Stimulated activated CD8-positive, alpha-beta memory T cell treated with anti-CD3 and anti-CD28 coated beads, Interleukin-7, amount 100 ng/mL, for 1 hour (primary cell): ENCODE data around the gene FRMD1.

Source experiments
- DNase-seq, 2 donors: peaks; one replicate each; pipeline ENCODE4 v3.0.0-alpha.2; 2020; ENCODE audit warnings: low read depth in 2 of 2

Gene FRMD1

GRCh38 chr6:168111911-168112310, 32.9 kb upstream of the FRMD1 start:
- no peak for DNase-seq

- no peak for DNase-seq
Measured at GRCh38 chr6:168110437-168110836, 31.4 kb upstream of the FRMD1 start.

- DNase-seq: no peak
Measured at GRCh38 chr6:168109171-168109570, 30.2 kb upstream of the FRMD1 start.

DNA sequence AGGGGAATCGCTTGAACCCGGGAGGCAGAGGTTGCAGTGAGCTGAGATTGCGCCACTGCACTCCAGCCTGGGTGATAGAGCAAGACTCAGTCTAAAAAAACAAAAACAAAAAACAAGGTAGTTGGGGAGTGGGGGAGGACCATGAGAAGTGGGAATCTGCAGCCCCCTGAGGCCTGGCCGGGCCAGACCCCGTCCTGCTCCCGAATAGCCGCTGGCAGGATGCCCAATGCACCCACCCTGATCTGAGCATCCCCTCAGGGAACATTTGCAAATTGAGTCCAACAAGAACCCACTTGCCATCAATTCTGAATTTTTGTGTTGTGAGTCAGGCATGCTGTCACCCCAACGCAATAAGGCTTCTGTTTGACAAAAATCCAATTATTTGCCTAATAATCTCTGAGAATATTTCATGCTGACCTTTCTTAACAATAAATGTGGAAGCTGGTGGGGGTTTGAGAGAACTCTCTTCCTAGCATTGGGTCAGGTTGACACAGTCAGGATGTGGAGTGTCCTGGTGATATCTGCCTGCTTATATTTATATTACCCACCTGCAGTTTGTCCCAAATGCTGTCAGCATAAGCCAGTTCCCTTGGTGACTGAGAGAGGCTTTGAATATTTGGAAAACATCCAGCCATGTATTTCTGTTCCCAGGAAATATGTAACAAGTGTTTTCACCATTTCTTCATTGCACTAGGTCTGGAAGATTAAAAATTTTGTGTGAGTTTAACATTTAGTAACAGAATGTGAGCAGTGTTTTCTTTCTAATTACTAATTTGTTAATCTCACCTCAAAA, 28.4 kb upstream of the FRMD1 start:
- no peak for DNase-seq

- DNase-seq: no peak
Measured at GRCh38 chr6:168106633-168107005, 27.6 kb upstream of the FRMD1 start.

GRCh38 chr6:168105813-168106632, 27.0 kb upstream of the FRMD1 start:
- DNase-seq: no peak

- no peak for DNase-seq
Measured at GRCh38 chr6:168104636-168105035, 25.6 kb upstream of the FRMD1 start.

DNA sequence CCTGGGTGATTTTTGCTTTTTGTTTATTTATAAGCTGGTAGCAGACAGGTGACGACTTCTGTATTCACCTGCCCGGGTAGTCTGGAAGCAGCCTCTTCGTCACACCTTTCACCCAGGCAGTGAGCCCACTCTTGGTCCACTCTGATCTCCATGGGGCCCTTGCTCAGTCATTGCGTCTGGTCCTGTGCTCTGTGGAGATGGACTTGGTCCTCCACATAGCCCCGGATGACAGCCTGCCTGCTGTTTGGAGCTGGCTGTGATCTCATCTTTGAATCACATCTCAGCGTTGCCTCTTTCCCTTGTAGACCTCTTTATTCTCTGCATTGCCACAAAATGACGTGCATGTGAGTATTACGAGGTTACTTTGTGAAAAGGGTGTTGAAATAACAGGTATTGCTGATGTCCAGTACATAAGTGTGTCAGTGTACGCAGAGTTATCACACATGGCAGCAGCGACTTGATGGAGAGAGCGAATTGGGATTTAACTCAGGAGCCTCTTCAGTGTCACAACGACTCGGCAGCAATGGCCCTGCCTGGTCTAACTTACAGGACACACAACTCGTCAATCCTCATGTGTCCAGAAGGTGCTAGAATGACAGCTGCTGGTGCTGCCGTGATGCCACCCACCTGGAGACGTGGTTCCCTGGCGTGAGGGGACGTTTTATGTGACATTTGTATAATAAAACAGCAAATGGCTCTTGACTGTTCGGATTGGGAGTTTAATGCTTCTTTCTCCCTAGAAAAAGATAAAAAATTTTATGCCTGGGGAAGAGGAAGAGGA, 24.2 kb upstream of the FRMD1 start:
- DNase-seq: no peak

GRCh38 chr6:168102315-168102985, 23.4 kb upstream of the FRMD1 start:
- DNase-seq: no peak

GRCh38 chr6:168101590-168102314, 22.7 kb upstream of the FRMD1 start:
- no peak for DNase-seq

- no peak for DNase-seq
Measured at GRCh38 chr6:168100803-168101589, 22.0 kb upstream of the FRMD1 start.

DNA sequence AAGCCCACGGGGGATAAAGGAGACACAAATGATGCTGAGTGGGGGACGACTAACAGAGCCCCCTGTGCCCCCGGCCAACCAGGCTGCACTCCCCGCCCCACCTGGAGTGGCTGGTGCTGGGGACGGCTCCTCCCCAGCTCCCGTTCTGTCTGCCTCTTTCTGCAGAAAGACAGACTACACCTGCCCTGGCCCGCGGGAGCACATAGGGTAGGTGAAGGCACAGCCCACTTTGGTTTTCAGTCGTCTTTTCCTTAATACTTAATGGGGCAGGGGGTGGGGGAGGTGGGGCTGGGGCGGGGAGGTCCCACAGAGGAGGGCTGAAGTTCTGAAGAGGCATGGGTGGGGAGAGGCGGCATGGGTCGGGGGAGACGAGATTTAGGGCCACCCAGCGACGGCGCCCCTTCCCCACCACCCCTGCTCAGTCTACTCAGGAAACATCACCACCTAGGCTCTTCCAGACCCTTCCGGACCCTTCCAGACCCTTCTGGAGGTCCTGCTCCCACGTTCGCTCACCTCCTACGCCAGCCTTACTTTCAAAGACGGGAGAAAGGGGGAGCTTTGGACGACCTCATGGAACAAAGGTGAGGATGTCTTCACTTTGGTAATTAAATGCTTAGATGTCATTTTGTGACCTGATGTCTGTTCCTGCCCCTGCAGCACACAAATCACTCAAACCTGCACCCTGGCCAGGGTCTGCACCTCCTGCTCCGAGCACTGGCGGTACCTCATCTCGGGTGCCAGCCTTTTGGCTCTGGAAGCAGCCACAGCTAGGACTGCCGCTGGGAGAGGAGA, 21.2 kb upstream of the FRMD1 start:
- DNase-seq: no peak

DNA sequence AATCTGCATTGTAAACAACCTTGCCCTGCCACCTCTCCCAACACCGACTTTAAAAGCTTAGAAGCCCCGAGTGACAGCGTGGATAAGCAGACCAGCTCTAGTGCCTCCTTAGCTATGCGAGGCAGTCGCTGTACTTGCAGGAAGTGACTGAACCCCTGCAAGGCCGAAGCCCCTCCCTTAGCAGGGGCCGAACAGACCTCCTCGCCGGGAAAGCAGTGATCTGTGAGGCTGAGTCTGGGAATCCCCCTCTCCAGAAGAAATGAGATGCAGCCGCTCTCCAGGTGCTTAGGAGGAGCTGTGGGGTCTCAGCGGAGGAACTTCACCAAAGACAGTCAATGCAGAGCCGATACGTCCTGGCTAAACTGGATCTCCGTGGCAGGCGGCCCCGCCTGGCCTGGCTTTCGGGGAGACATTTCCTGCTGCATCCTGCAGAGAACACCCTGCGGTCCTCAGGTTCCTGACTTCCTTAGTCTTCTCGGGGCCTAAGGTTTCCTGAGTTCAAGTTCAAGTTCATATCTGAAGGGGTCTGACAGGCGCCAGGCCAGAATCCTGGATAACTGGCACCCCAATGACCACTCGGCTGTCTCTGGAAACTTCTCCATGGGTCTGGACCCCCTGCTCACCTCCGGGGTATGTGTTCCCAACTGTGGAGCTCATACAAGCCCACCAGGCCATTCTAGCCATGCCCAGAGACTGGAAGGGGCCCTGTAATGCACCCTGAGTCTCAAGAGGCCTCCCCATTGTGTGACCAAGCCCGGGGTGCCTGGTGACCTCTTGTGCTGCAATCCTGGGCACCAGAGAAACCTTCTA, 20.4 kb upstream of the FRMD1 start:
- no peak for DNase-seq

DNA sequence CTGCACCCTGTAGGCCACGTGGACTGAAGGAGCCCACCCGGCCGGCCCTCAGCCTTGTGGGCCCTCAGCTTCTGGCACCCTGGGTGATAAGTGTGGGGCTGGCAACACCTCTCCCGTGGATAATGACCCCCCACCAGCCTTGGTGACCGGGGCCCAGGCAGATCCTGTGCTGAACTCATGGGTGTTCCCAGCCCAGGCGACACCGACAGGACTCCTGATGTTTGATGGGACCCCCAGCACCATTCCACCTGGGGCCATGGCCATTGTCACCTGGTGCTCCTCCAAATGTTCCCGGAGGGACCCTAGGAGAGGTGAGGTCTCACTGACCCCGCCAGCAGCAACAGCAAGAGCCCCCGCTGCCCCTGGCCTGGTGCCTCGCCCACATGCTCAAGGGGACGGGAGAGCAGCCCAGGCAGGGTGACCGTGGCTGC, 19.4 kb upstream of the FRMD1 start:
- no peak for DNase-seq

DNA sequence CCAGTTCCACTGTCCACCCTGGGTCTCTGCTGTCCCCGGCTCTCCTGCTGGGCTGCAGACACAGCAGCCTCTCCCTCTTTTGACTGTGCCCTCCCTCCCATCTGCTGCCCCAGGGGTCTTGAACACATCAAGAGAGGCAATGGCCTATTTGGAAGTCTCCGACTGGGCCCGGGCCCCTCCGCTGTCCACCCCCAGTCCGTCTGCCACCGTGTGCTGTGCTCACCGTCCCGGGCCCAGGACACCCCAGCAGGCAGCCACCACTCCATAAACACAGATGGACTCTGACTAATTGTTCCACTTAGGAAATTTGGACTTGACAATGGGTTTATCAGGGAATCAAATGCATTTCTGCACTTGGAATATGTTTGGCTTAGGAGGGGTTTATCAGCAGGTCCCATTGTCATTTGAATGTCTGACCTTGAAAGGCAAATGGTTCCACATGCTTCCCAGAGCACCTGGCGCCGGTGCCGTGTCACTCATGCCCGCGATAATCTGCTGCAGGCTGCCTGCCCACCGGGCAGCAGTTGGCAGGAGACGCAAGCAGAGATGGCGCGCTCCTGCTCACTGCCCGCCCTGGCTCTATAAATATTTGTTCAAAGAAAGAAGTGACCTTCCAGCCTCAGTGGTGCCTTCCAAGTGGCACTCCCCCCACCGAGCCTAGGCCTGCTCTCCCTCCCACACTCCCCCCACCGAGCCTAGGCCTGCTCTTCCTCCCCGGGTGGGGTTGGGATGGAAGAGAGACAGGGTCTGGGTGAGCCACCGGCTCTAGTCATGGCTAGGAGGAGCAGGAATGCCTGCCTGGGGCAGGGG, 18.8 kb upstream of the FRMD1 start:
- no peak for DNase-seq

DNA sequence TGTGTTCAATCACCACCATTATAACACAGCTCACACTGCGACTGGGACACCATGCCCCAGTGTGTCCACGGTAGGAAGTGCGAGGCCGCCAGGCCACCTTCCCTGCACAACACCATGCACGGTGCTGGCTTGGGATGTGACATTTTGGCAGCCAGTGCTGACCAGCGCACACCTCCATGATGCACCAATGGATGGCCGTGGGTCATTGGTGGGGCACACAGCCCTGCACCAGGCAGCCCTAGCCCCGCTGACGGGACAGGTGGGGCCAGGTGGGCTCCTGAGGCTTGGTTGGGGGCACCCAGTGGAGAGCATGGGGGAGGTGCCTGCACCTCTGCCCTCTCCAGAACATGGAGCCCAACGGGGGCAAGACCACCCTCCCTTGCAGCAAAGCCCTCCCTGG, 18.2 kb upstream of the FRMD1 start:
- no peak for DNase-seq

DNA sequence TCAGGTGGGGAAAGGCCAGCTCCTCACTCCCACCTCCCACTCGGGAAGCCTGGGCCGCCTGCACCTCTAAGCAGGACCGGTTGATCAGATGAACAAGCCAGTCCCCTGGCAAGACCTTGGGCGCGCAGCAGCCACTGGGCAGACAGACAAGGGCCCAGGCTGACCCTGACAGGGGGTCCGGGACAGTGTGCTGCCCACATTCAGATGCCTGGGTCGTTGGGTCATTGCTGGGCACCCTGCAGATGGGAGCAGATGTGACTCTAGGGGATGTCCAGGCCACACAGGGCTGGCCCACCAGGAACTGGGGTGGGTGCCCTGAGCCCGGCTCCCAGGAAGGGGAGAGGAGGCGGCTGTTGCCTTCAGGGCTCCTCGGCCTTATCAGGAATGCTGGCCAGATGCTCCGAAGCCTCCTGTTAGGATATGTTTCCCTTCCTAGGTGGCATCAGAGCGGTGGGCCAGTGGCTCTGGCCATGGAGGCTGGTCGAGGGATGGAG, 17.3 kb upstream of the FRMD1 start:
- DNase-seq: no peak
